DOHH2 (cell line): ENCODE data around the gene PYGO2.

Experiments used
- EZH2phosphoT487 ChIP-seq: fragments of 200-600 bp; sonication (generic); IDR thresholded peaks from 2 replicates; pipeline ENCODE4 v1.6.1; 2017; ENCODE audit warnings: borderline replicate concordance, mild to moderate bottlenecking, antibody characterized with exemption, low read length, moderate library complexity, mixed read lengths
- TF ChIP-seq, protein P1 (sequence below): fragments of 200-600 bp; sonication (generic); IDR thresholded peaks from one replicate; pipeline ENCODE4 v1.5.1; 2014; ENCODE audit warnings: antibody characterized with exemption, mild to moderate bottlenecking, low read depth, low read length; ENCODE audit not compliant: poor library complexity, severe bottlenecking

DNA sequence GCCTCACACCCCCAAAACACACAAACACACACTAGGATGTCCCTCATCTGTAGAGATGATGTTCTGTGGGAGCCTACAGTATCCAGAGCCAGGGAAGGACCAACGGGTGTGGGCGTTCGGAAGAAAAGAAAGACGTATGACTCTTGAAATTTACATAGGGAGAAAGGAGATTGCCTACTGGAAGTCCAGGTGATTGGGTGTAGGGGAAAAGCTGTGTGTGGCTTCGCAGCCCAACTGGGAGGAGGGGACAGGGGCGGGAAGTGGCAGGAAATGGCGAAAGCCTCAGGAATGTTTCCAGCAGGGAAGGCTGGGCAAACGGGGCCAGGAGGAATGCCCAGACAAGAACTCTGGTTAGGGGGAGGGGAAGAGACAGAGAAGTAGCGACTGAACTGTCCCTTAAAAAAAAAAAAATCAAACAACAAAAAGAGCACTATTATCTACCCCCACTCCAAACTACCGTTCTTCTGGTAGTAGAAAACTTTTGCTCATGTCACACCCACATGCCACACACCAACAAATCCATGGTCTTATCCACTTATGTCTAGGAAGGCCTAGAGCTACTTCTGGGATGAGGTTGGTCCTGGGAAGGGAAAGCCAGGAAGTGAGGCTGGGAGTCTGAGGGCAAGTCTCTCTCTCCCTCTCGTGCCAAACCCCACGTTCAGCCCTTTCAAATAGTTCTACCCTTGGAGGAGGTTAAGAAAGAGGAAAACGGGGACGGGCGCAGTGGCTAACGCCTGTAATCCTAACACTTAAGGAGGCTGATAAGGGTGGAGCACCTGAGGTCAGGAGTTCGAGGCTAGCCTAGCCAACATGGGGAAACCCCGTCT lies 11.1 kb upstream of the PYGO2 start:
- TF ChIP-seq, protein P1, sequence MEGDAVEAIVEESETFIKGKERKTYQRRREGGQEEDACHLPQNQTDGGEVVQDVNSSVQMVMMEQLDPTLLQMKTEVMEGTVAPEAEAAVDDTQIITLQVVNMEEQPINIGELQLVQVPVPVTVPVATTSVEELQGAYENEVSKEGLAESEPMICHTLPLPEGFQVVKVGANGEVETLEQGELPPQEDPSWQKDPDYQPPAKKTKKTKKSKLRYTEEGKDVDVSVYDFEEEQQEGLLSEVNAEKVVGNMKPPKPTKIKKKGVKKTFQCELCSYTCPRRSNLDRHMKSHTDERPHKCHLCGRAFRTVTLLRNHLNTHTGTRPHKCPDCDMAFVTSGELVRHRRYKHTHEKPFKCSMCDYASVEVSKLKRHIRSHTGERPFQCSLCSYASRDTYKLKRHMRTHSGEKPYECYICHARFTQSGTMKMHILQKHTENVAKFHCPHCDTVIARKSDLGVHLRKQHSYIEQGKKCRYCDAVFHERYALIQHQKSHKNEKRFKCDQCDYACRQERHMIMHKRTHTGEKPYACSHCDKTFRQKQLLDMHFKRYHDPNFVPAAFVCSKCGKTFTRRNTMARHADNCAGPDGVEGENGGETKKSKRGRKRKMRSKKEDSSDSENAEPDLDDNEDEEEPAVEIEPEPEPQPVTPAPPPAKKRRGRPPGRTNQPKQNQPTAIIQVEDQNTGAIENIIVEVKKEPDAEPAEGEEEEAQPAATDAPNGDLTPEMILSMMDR, result no peak
- no peak for TF ChIP-seq EZH2phosphoT487
